ENCODE results near the gene MREG.

MREG gene

GRCh38 chr2:216021768-216022565, 8.6 kb upstream of the MREG start:
- H3K27ac ChIP-seq = no peak overlapping the region
- TF ChIP-seq CTCF (conservative IDR thresholded peaks at IDR 0.05) = no peak

- no peak for TF ChIP-seq CTCF (conservative IDR thresholded peaks at IDR 0.05)
- H3K27ac ChIP-seq = no peak overlapping the region
Observed at GRCh38 chr2:216018709-216019108, 5.4 kb upstream of the MREG start.

- no peak overlapping the region for H3K27ac ChIP-seq
- no peak for TF ChIP-seq CTCF (conservative IDR thresholded peaks at IDR 0.05)
Observed at GRCh38 chr2:216017365-216017764, 4.0 kb upstream of the MREG start.

- H3K27ac ChIP-seq = no peak overlapping the region
- no peak for TF ChIP-seq CTCF (conservative IDR thresholded peaks at IDR 0.05)
Observed at GRCh38 chr2:216016581-216016980, 3.2 kb upstream of the MREG start.

- no peak overlapping the region for H3K27ac ChIP-seq
- no peak for TF ChIP-seq CTCF (conservative IDR thresholded peaks at IDR 0.05)
Observed at GRCh38 chr2:216015722-216016464, 2.5 kb upstream of the MREG start.

GRCh38 chr2:216014986-216015385, 1.6 kb upstream of the MREG start:
- no peak overlapping the region for H3K27ac ChIP-seq
- no peak for TF ChIP-seq CTCF (conservative IDR thresholded peaks at IDR 0.05)

GRCh38 chr2:216014006-216014405, 655 bp upstream of the MREG start:
- TF ChIP-seq CTCF (conservative IDR thresholded peaks at IDR 0.05) = no peak
- peak overlapping the region; percentile 73 for H3K27ac ChIP-seq
